ENCODE data around the gene SULF2. TPM values are rescaled to one million over a fixed set of nuclear protein-coding genes. Genes with fewer than 3 reads are reported as not detected.

SULF2 gene
- total RNA-seq, 1 donor from 2014 or later: 26.4 TPM

DNA sequence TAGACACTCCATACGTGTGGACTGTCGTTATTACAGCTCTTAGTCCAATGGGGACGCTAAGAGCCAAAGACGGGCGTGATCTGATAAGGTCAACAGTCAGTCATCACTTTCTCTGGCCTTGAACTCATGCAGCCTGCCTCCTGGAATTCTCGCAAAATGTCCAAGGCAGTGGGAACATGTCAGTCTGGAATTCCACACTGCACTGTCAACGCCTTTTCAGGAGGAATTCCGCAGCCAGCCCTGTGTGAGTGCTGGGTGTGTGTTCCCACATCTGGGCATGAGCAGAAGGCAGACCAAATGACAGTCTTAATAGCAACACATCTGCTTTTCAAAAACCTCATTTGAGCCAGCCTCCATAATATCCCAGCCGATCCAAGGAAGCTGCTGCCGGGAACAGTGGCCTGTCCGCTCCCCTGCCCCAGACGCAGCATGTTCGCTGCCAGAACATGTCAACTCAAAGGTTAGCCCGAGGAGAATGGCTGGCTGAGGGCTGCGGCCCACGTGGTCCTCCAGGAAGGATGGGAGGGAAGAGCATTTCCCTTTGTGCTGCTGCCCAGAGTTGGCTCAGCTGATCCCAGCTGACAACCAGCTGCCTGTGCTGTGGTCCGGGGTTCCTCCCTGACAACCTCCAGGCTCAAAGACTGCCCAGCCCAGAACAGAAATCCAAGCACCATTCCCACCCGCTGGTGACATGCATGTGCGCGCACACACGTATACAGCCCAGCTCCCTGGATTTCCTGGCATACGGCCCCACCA, 103.1 kb downstream of the SULF2 start:
- peak; percentile 72 for ATAC-seq

DNA sequence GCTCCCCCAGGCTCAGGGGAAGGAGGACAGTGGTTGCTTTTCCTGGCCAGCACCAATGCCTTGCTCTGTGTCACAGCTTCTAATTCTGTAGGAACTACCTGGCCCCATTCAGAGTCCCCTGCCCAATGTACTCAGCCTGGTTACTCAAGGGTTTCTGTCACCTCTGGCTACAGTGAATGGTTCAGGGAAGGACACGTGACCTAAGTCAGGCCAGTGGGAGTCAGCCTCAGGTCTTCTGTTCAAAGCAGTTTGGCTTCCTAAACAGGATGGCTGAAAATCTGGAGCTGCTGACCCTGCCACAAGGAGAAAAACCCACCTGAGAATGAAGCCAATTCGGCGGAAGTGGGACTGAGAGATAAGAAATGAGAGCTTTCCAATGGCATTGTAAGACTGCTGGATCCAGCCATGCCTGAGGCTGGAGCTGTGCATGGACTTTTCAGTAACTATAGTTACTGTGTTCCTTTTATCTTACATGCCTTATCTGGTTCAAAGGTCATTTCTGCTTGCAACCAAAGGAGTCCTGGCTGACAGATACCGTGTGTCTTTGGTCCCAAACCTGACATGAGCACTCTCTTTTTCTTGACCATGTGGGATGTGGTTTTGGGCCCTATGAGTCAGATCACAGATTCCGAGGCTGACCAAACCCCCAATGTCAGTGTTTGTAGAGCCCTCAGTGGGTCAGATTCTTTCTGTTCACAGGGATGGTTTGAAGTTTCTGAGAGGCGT, 104.3 kb downstream of the SULF2 start:
- no peak for ATAC-seq

DNA sequence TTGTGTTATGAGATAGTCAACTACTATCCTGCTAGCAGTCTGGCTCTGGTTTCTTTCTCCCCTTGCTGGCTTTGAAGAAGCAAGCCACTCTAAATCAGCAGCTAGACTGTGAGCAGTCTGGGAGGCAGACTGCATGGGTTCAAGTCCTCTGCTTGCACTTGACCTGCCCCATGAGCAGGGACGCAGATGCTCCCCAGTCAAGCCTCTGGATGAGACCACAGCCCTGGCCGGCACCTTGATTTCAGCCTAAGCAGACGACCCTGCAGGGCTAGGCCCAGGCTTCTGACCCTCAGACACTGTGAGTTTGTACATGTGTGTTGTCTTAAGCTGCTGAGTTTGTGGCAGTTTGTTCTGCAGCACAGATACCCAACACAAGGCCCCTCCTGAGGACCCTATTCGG, 105.8 kb downstream of the SULF2 start:
- no peak for ATAC-seq

DNA sequence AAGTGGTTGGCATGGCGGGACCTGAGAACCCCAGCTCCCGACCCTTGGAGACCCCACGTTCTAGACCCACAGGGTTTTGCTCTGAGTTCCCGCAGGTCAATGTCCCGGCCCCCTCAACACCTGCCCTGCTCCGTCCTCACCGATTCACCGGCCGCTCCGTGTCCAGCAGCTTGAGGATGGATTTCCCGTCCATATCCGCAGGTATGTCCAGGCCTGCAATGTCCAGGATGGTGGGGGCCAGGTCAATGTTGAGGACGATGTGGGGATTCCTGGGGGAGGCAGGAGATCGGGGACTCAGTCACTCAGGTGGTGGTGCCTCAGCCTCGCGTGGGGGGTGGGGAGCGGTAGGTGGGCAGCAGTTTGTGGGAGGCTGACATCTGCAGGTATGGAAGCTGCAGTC, 106.7 kb downstream of the SULF2 start:
- no peak for ATAC-seq

DNA sequence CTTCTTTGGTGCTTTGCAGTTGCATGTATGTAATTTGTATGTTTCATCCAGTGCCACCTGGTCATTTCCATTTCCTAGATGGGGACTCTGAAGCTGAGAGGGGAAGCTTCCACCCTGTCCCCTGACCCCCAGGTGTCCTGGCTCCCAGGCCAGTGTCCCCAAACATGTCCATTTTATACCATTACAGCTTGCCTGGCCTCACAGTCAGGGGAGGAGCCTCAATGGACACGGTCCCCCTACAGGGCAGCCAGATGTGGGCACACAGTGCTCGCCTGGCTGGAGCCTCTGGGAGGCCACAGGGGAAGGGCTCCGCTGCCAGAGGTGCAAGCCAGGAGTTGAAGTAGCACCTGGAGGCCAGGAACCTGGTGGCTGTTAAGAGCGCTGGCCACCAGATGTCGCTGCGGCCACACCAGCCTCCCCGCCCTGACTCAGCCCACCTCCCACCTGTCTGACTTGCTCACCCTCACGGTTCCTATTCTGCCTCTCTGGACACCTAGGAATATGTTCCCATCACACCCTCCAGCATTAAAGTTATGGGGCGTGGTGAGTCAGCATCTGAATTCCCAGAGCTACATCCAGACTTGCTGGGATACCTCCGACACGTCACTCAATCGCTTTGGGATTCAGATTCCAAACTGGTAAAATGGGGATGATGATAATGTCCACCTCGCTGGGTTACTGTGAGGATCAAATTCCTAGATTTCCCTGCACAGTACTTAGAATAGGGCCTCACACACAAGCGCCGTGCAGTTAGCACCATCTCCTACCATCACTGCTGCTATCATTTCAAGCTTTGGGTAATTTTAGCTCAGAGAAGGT, 107.4 kb downstream of the SULF2 start:
- peak; percentile 57 for ATAC-seq

DNA sequence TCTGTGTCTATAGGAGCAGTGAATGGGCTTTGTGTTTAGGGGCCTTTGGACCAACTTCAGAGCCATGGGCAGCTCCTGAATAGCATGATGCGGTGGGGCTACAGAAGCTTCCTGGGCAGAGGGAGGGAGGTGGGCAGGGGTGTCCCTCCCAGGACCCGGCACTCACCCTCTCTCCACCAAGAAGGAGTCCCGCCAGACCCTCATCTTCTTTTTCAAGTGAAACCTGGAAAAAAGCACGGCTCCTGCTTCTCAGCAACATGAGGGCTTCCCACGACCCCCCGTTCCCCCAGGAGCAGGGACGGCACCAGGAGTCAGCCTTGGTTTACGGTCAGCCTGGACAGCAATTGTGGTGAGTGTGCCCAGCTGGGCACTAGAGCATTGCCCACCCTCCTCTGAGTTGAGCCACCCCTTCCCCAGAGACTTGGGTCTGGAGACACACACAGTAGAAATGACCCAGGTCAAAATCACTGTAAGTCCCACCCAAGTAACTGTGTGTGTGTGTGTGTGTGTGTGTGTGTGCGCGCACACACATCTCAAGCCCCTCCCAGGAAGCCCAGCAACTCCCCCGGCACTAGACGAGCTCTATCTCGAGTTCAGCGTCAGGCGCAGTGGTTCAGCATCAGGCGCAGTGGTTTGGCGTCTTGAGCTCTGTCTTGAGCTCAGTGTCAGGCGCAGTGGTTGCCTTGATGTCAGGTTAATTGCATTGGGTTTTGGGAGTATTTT, 108.2 kb downstream of the SULF2 start:
- no peak for ATAC-seq

DNA sequence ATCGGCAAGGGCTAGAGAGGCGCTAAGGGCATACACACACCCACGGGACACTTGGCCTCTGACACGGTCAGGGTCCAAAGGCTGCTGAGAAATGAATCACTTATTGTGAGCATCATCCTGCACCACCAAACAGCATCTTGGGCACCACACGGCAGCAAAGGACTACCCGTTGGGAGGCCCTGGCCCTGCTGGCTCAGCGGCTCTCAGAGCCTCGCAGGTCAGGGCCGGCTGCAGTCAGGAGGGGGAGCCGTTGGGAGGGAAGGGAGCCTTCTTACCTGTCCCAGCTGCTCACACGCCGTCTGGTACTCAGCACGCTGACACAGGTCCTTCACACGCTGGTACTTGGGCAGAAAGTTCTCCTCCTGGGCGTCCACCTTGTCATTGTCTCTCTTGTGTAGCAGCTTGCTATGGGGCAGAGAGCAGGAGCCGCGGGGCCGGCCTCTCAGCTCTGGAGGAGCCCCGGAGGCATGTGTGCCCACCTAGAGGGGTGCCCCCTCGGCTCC, 109.0 kb downstream of the SULF2 start:
- ATAC-seq: no peak

DNA sequence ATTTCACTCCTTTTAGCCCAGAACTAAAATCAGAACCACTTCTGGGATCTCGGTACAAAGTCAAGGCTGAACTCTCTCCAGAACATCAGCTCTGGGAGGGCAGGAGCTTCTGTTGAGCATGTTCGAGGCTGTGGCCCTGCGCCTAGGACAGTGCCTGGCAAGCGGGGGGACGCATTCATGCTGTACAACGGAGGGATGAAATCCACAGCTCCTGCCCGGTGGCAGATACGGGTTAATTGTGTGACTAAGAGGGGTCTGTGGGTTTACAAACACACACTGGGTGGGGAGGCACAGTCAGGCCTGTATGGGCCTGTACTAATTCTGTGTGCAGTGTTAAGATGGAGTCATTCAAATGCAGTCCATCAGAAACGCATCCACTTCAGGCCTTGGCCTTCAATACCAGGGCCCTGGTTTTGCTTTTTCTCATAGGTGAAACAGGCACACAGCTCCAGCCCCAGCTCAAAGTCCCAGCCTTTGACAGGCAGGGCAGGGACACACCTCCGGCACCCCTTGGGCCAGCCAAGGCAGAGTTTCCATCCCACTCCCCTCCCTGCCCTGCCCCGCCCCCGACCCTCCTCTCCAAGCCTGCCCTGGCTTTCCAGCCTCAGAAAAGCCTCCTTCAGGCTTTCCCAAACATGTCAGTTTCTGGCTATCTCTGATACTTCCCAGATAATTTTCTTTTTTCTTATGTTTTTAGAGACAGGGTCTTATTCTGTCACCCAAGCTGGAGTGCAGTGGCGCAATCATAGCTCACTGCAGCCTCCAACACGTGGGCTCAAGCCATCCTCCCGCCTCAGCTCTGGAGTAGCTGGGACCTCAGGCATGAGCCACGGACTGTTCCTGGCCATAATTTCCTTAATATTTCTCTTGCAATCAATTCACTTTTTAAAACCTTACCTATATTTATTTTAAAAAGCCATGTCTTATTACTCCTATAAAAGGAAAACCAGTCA, 109.8 kb downstream of the SULF2 start:
- ATAC-seq: no peak

DNA sequence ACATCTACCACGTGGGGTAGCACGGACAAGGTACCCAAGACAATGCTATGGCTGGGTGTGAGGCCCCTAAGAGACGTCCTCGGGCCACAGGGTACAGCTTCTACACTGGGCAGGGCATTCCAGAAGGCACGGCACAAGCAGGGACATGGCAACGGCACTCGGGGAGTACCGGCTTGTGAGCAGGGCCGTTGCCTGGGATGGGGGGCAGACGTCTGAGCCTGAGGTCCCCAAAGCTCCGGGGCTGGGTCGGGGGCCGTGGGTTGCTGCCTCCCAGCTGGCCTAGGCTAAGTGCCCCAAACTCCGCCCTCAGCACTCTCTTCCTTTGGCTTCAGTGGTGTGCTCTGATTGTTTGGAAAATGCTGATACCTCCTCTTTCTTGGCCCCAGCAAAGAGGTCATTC, 110.6 kb downstream of the SULF2 start:
- ATAC-seq: no peak

DNA sequence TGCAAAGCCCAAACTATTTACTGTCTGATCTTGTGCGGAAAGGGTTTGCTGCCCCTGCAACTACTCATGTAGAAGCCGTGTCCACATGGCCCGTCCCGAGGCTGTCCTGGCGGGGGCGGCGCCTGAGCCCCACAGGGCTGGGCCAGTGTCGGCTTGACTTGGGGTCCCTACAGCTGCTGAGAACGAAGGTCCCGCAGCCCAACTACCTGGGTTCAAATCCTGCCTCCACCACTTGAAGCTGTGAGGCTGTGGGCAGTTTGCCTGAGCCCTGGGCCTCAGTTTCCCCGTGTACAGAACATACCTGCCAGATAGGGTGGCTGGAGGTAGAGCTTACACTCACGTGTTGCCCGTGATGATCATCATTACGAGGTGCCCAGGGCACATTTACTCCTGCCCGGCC, 111.1 kb downstream of the SULF2 start:
- ATAC-seq: no peak

DNA sequence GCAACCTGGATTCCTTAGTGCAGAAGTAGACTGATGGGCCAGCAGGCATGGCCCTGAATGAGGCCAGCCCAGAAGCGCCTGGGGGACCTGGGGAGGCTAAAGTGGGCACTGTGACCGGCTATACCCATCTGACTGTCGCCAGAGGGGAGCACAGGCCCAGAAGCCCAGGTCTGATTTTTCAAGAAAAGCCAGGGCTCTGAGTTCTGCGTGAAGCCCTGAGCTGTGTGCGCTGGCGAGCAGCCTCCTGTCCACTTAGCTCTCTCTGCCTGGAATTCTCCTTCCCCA, 111.7 kb downstream of the SULF2 start:
- ATAC-seq: no peak

DNA sequence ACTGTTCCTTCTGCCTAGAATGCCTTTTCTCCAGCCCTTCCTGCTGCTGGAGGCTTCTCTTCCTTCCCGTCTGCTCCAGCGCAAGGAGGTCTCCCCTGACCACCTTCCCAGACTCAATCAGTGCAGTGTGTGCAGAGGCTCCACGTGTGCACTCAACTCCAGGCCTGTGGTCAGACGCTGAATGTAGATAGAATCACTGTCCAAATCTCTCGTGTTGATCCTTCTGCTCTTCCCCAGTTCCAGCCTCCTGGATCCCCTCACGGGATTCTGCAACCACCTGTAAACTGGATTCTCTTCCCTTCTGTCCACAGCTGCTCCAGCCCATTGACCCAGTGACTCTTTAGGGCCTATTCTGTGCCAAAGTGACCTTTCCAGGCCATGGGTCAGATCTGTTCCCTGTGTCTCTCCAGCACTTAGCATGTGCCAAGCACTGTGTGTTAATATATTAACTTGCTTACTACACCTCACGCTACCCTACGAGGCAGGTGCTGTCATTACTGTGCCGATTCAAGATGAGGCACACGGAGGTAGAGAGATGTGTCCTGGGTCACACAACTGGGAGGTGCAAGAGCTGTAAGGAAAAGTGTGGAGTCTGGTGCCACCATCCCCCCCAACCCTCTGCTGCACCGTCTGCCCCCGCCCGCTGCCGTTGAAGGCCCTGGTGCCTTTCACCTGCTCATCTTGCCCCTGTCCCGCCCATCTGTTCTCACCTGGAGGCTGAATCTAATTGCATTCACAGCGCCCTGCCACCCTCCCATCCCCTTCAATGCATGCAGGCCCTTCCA, 112.2 kb downstream of the SULF2 start:
- ATAC-seq: no peak

DNA sequence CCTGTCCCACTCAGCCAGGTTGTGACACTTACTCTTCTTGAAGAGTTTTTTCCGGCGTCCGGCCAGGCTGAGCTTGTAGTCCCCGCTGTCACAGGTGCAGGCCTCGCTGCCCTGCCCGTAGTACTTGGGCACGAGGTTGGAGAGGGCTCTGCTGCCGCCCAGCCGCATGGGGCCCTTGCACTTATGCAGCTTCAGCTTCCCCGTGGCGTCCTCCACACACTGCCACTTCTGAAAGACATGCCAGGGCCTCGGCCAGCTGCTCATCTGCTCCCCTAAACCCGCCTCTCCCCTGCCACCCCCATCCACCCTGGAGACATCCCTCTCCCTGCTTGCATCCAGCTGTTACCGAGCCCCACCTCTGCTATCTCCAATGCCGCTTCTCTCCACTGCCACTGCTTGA, 113.1 kb downstream of the SULF2 start:
- no peak for ATAC-seq

DNA sequence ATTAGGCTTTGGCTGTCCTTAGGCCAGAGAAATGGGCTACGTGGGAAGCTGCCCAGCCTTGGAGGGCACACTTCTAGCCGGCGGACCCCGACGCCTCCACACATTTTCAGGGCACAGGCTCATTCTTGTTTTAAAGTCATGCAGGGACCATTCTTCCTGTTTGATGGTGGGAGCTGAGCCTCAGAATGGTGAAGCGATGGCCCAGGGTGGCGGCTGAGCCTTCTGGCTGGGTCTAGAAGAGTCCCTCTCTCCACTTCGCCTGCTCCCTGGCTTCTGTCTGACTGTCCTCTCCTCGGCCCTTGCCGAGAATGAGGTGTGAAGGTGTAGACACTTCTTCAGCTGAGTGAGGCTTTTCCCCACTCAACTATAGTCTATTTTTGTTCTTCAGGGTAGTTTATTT, 114.4 kb downstream of the SULF2 start:
- ATAC-seq: no peak

DNA sequence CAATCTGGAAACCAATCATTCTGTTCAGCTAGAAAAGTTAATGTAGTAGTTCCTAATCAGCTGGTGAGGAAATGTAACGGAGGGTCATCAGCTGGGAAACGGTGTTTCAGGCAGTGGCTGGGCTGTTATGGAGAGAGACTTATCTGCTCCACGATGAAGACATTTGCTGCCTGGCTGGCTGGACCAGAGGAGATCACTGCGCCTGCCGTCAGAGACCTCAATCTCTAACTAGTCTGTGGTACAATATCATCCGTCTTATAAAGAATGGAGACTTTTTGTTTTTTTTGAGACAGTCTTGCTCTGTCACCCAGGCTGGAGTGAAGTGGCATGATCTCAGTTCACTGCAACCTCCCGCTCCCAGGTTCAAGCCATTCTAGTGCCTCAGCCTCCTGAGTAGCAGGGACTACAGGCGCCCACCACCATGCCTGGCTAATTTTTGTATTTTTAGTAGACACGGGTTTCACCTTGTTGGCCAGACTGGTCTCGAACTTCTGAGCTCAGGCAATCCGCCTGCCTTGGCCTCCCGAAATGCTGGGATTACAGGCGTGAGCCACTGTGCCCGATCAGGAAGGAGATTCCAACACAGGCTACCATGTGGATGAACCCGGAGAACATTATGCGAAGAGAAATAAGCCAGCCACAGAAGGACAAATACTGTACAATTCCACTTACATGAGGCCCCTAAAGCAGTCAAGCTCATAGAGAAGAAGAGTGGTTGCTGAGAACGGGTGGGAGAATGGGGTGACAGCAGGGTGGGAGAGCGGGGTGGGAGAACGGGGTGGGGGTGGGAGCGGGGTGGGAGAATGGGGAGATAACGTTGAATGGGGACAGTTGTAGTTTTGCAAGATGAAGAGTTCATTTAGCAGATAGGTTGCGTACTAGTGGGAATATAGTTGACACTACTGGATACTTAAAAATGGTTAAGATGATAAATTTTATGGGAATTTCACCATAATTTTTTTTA, 115.1 kb downstream of the SULF2 start:
- ATAC-seq: no peak

DNA sequence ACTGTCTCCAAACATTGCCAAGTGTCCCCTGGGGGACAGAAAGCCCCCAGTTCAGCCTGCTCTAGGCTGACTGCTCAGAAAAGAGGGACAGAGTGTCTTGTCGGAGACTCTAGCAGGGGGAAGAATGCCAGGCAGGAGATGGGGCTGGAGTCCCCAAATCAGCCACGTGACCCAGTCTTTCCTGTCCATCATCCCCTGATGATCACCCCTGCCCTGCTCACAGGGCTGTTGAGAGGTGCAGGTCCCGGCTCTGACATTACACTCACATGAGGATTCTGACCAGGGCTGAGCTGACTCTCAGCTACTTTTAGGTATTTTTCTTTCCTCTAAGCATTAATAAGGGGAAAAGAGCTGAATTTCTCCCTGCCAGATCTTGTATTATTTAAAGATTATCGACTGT, 115.8 kb downstream of the SULF2 start:
- no peak for ATAC-seq

DNA sequence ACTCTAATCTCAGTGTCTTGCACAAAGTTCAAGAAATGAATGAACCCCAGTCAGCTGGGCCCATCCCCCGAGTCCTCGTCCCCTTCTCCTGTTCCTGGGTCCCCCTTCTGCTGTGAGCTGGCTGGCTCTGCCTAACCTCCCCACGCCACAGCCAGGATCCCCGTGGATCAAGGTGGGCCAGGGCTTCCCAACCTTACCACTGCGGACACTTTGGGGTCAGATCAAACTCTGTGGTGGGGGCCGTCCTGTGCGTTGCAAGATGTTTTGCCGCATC, 116.2 kb downstream of the SULF2 start:
- no peak for ATAC-seq

DNA sequence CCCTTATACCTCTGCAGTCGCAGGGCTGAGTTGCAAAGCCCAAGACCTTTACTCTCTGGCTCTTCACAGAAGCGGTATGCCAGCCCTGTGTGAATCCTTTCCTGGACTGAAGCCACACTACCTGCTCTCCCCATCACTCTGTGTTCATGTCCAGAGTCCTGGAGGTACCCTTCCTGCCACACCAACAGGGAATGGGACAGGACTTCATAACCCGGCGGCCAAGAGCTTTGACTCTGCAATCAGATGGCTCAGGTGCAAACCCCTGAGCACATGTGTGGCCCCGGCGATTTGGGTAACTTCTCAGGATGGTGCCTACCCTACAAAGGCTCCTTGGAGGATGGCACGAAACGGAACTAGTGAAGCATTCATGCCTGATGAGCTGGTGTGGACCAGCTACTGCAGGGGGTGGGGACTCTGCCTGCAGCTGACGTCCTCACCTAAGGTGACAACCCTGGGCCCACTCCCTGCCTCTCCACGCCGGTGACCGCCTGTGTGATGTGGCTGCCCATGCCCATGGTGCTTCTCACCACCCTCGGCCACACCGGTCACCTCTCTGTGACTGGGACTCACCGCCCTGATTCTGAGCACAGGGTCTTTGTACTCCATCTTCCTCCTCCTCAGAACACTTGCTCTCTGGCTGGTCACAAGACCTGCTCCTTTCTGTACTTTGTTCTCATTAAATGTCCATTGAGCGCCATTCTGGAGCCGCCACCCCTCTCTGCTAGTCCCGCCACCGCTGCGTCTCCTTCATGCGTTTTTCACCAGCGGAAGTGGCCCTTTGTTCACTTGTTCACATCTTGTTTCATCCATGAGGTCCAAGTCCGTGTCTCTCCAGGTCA, 116.7 kb downstream of the SULF2 start:
- no peak for ATAC-seq

Data from esophagus mucosa (tissue), 1 donor.